ENCODE results near the gene ALDOB. TPM values are rescaled to one million over a fixed set of nuclear protein-coding genes. Genes with fewer than 3 reads are reported as not detected.

ALDOB gene
- total RNA-seq, 2 donors from 2014 or later = 0.29 TPM; not detected in 1

DNA sequence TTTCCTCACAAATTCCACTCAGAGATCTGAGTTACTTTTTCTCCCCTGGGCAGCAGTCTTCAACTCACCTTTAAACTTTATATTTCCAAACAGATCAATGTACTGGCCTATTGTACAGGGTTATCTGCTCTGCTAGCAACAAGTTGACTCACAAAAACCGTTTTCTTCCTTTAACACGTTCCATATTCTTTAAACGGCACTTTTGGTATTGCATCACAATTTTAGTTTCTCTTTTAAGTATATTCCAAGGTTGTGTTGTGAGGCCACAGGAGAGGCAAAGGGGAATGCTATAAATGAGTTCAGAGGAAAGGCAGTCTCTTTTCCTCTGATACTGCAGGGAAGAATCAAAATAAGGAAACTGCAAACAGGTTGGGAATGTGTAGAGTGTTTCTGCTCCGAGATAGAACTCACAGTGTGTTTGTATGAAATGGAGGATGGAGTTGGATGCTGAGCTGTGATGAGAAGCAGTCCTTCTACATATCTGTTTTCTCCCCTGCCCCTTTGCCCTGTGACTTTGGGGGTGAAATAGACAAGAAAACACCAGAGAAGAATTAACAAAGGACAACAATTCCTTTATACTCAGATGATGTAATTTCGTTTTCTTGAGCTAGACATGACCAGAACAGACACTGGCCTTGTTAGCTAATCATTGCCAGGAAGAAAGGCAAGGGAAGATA lies 9.9 kb upstream of the ALDOB start:
- H3K9me3 ChIP-seq (ENCODE audit: control insufficient read depth, low read length) = no peaks in the 10 kb centered on the region
- H3K9ac ChIP-seq (ENCODE audit: extremely low read depth, low read length, poor library complexity, severe bottlenecking) = no peak overlapping the region
- H3K27me3 ChIP-seq (ENCODE audit: control insufficient read depth, insufficient read depth, low read length, poor library complexity, severe bottlenecking) = no peaks in the 10 kb centered on the region
- no peaks in the 10 kb centered on the region for H3K36me3 ChIP-seq (ENCODE audit: control insufficient read depth, insufficient read depth, low read length)
- no peaks in the 10 kb centered on the region for H3K4me1 ChIP-seq (ENCODE audit: control insufficient read depth, insufficient read depth, low read length)
- no peak overlapping the region for H3K27ac Mint-ChIP-seq
- no peaks in the 10 kb centered on the region for H3K36me3 Mint-ChIP-seq (ENCODE audit: low read depth)
- peaks cover 2% of the 10 kb centered on the region for H3K27me3 Mint-ChIP-seq (ENCODE audit: insufficient read depth)
- H3K4me3 ChIP-seq (ENCODE audit: low read length) = no peak overlapping the region
- H3K27ac ChIP-seq (ENCODE audit: low read depth, low read length) = no peak overlapping the region
- H3K9me3 Mint-ChIP-seq = peaks cover 2% of the 10 kb centered on the region
- peaks cover 1% of the 10 kb centered on the region for H3K4me1 Mint-ChIP-seq
- WGBS, 2 experiments (ENCODE audit: insufficient coverage in 1 of 2, insufficient read length in 1 of 2) = 86 to 100% methylated on average over 2 to 5 of the region's 5 CpGs
- no peak for DNase-seq
- no peak overlapping the region for H3K4me3 Mint-ChIP-seq
- TF ChIP-seq, protein P1, sequence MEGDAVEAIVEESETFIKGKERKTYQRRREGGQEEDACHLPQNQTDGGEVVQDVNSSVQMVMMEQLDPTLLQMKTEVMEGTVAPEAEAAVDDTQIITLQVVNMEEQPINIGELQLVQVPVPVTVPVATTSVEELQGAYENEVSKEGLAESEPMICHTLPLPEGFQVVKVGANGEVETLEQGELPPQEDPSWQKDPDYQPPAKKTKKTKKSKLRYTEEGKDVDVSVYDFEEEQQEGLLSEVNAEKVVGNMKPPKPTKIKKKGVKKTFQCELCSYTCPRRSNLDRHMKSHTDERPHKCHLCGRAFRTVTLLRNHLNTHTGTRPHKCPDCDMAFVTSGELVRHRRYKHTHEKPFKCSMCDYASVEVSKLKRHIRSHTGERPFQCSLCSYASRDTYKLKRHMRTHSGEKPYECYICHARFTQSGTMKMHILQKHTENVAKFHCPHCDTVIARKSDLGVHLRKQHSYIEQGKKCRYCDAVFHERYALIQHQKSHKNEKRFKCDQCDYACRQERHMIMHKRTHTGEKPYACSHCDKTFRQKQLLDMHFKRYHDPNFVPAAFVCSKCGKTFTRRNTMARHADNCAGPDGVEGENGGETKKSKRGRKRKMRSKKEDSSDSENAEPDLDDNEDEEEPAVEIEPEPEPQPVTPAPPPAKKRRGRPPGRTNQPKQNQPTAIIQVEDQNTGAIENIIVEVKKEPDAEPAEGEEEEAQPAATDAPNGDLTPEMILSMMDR (conservative IDR thresholded peaks at IDR 0.05) = no peak

DNA sequence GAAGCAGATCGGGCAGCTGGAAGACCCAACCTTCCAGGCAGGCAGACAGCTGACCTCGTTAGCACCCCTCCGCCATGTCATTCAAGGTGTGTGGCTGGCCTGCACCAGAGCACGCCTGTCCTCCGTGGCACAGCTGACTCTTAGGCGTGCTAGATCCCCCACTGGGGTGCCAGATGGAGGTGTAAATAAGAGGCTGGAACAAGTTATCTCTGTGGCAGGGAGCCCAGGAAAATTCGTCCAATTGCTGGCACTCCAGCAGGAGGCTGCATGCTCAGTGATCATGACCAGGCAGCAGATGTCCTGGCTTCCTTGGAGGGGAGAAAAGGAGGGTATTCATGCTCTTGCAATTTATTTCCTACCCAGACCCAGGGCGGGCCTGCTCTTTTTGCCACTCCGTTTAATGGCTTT lies 7.8 kb upstream of the ALDOB start:
- TF ChIP-seq, protein P1 (conservative IDR thresholded peaks at IDR 0.05) = no peak
- Mint-ChIP-seq H3K27ac (no peak overlapping the region), H3K4me3 (no peak overlapping the region), H3K4me1 (no peaks in the 10 kb centered on the region), H3K36me3 (ENCODE audit: low read depth) (no peaks in the 10 kb centered on the region), H3K9me3 (peaks cover 2% of the 10 kb centered on the region), H3K27me3 (ENCODE audit: insufficient read depth) (peaks cover 2% of the 10 kb centered on the region)
- peak; percentile 59 for DNase-seq
- Histone ChIP-seq H3K4me3 (ENCODE audit: low read length) (no peak overlapping the region), H3K4me1 (ENCODE audit: control insufficient read depth, insufficient read depth, low read length) (no peaks in the 10 kb centered on the region), H3K36me3 (ENCODE audit: control insufficient read depth, insufficient read depth, low read length) (no peaks in the 10 kb centered on the region), H3K9me3 (ENCODE audit: control insufficient read depth, low read length) (no peaks in the 10 kb centered on the region), H3K27me3 (ENCODE audit: control insufficient read depth, insufficient read depth, low read length, poor library complexity, severe bottlenecking) (no peaks in the 10 kb centered on the region), H3K27ac (ENCODE audit: low read depth, low read length) (no peak overlapping the region), H3K9ac (ENCODE audit: extremely low read depth, low read length, poor library complexity, severe bottlenecking) (no peak overlapping the region)
- 89 to 94% methylated on average over 6 to 9 of the region's 9 CpGs for WGBS, 2 experiments (ENCODE audit: insufficient coverage in 1 of 2, insufficient read length in 1 of 2)

DNA sequence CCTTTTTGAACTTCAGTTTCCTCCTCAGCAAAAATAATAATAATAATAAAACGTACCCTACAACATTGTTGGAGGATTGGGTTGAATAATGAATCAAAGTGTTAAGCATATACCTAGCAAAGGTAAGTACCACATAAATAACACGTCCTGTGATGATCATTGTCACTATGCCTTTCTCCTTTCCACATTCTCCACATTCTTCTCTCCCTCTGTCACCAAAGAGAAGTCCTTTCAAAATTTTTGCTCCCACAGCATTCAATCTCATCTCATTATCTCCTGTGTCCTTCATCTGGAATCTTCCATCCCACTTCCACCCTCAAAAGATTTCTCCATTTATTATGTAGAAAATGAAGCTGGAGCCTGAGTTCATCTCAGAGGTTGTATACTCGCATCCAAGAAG lies 7.2 kb upstream of the ALDOB start:
- Mint-ChIP-seq H3K9me3 (peaks cover 2% of the 10 kb centered on the region), H3K4me3 (no peak overlapping the region), H3K27me3 (ENCODE audit: insufficient read depth) (peaks cover 2% of the 10 kb centered on the region), H3K36me3 (ENCODE audit: low read depth) (no peaks in the 10 kb centered on the region), H3K27ac (no peak overlapping the region), H3K4me1 (no peaks in the 10 kb centered on the region)
- Histone ChIP-seq H3K4me3 (ENCODE audit: low read length) (no peak overlapping the region), H3K9ac (ENCODE audit: extremely low read depth, low read length, poor library complexity, severe bottlenecking) (no peak overlapping the region), H3K36me3 (ENCODE audit: control insufficient read depth, insufficient read depth, low read length) (no peaks in the 10 kb centered on the region), H3K4me1 (ENCODE audit: control insufficient read depth, insufficient read depth, low read length) (no peaks in the 10 kb centered on the region), H3K9me3 (ENCODE audit: control insufficient read depth, low read length) (no peaks in the 10 kb centered on the region), H3K27me3 (ENCODE audit: control insufficient read depth, insufficient read depth, low read length, poor library complexity, severe bottlenecking) (no peaks in the 10 kb centered on the region), H3K27ac (ENCODE audit: low read depth, low read length) (no peak overlapping the region)
- 88% methylated on average over 3 of the region's 3 CpGs; no CpG with 5 or more reads in 1 of the 2 experiments for WGBS, 2 experiments (ENCODE audit: insufficient coverage in 1 of 2, insufficient read length in 1 of 2)
- DNase-seq = no peak
- TF ChIP-seq, protein P1 (conservative IDR thresholded peaks at IDR 0.05) = no peak

Data from endodermal cell (in vitro differentiated cells).